ENCODE measurements around the gene OVOL3.

Gene OVOL3

DNA sequence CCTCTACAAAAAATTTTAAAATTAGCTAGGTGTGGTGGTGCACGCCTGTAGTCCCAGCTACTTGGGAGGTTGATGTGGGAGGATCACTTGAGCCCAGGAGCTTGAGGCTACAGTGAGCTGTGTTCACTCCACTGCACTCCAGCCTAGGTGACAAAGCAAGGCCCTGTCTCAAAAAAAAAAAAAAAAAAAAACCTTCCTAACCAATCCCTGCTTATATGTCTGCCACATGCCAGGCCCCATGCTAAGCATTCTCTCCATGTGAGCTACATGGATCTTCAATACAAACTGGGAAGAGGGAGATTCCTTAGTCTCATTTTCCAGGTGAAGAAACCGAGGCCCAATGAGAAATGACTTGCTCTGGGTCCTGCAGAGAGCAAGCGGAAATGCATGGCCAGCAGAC lies 2.3 kb upstream of the OVOL3 start:
- no peak overlapping the region for H3K27ac Mint-ChIP-seq
- H3K4me3 Mint-ChIP-seq, result no peak overlapping the region
- ATAC-seq (replicated peaks), result no peak
- no peaks in the 10 kb centered on the region for H3K27me3 Mint-ChIP-seq
- peaks cover 8 to 9% of the 10 kb centered on the region in 2 donors for H3K4me1 Mint-ChIP-seq (ENCODE audit: low read depth in 2 of 2)
- no peaks in the 10 kb centered on the region for H3K9me3 Mint-ChIP-seq
- peaks cover 24% of the 10 kb centered on the region for H3K36me3 Mint-ChIP-seq (ENCODE audit: insufficient read depth)
- no peak for DNase-seq

- no peaks in the 10 kb centered on the region for H3K9me3 Mint-ChIP-seq
Measured at GRCh38 chr19:36111200-36111539, 227 bp downstream of the OVOL3 start.

GRCh38 chr19:36112678-36113077 lies 1.7 kb downstream of the OVOL3 start:
- DNase-seq (no peak), ATAC-seq (replicated peaks) (no peak)
- Mint-ChIP-seq H3K4me1 (ENCODE audit: low read depth in 2 of 2) (peaks cover 29 to 34% of the 10 kb centered on the region in 2 donors), H3K4me3 (peak overlapping the region; percentile 89 to 94), H3K27ac (peak overlapping the region; percentile 76 to 99), H3K27me3 (no peaks in the 10 kb centered on the region), H3K9me3 (no peaks in the 10 kb centered on the region), H3K36me3 (ENCODE audit: insufficient read depth) (peaks cover 45% of the 10 kb centered on the region)

More at GRCh38 chr19:36111200-36111539, 227 bp downstream of the OVOL3 start:
- Mint-ChIP-seq H3K36me3 (ENCODE audit: insufficient read depth) (peaks cover 41% of the 10 kb centered on the region), H3K27ac (peak overlapping the region in 1 of 2 donors; percentile 44), H3K27me3 (no peaks in the 10 kb centered on the region), H3K4me3 (no peak overlapping the region), H3K4me1 (ENCODE audit: low read depth in 2 of 2) (peaks cover 20 to 28% of the 10 kb centered on the region in 2 donors)
- DNase-seq (no peak), ATAC-seq (replicated peaks) (no peak)

GRCh38 chr19:36113425-36113824 lies 2.5 kb downstream of the OVOL3 start:
- DNase-seq (no peak), ATAC-seq (replicated peaks) (no peak)
- Mint-ChIP-seq H3K36me3 (ENCODE audit: insufficient read depth) (peaks cover 49% of the 10 kb centered on the region), H3K9me3 (no peaks in the 10 kb centered on the region), H3K4me3 (peak overlapping the region; percentile 89 to 94), H3K27ac (peak overlapping the region; percentile 76 to 99), H3K27me3 (no peaks in the 10 kb centered on the region), H3K4me1 (ENCODE audit: low read depth in 2 of 2) (peaks cover 35 to 38% of the 10 kb centered on the region in 2 donors)

GRCh38 chr19:36113894-36114720 lies 3.2 kb downstream of the OVOL3 start:
- ATAC-seq (replicated peaks) (peak; percentile 1), DNase-seq (peak in 2 of 3 experiments; percentile 20 to 29)
- Mint-ChIP-seq H3K4me1 (ENCODE audit: low read depth in 2 of 2) (peaks cover 38 to 40% of the 10 kb centered on the region in 2 donors), H3K27ac (peak overlapping the region; percentile 96 to 99), H3K9me3 (no peaks in the 10 kb centered on the region), H3K27me3 (no peaks in the 10 kb centered on the region), H3K36me3 (ENCODE audit: insufficient read depth) (peaks cover 55% of the 10 kb centered on the region), H3K4me3 (peak overlapping the region; percentile 89 to 94)

- H3K9me3 Mint-ChIP-seq, result no peaks in the 10 kb centered on the region
- H3K36me3 Mint-ChIP-seq (ENCODE audit: insufficient read depth), result peaks cover 57% of the 10 kb centered on the region
- H3K27me3 Mint-ChIP-seq, result no peaks in the 10 kb centered on the region
- H3K4me1 Mint-ChIP-seq (ENCODE audit: low read depth in 2 of 2), result peaks cover 39 to 40% of the 10 kb centered on the region in 2 donors
- peak; percentile 80 for ATAC-seq (replicated peaks)
- H3K4me3 Mint-ChIP-seq, result peak within 1 kb of the TSS; percentile 89 to 94
- H3K27ac Mint-ChIP-seq, result peak within 1 kb of the TSS; percentile 96 to 99
- peak; percentile 96 to 98 (median 97) for DNase-seq
Measured at GRCh38 chr19:36114721-36115452, 3.9 kb downstream of the OVOL3 start, which contains the start of gene POLR2I. TSS of gene POLR2I (minus strand) at chr19:36114875. CDS start at chr19:36114856, 19 bp downstream.

- peaks cover 65% of the 10 kb centered on the region for H3K36me3 Mint-ChIP-seq (ENCODE audit: insufficient read depth)
- DNase-seq, result no peak
Measured at GRCh38 chr19:36115453-36116343, 4.8 kb downstream of the OVOL3 start, which contains the start of gene TBCB. TSS of gene TBCB (plus strand) at chr19:36115468. CDS start at chr19:36115561, 93 bp downstream.

GRCh38 chr19:36116344-36116637 lies 5.3 kb downstream of the OVOL3 start:
- peak overlapping the region; percentile 96 to 99 for H3K27ac Mint-ChIP-seq
- H3K36me3 Mint-ChIP-seq (ENCODE audit: insufficient read depth), result peaks cover 66% of the 10 kb centered on the region
- DNase-seq (no peak), ATAC-seq (replicated peaks) (no peak)
- H3K9me3 Mint-ChIP-seq, result no peaks in the 10 kb centered on the region
- no peaks in the 10 kb centered on the region for H3K27me3 Mint-ChIP-seq
- peaks cover 43 to 46% of the 10 kb centered on the region in 2 donors for H3K4me1 Mint-ChIP-seq (ENCODE audit: low read depth in 2 of 2)
- peak overlapping the region; percentile 89 to 94 for H3K4me3 Mint-ChIP-seq

More at GRCh38 chr19:36115453-36116343, 4.8 kb downstream of the OVOL3 start, which contains the start of gene TBCB:
- Mint-ChIP-seq H3K4me1 (ENCODE audit: low read depth in 2 of 2) (peaks cover 43 to 46% of the 10 kb centered on the region in 2 donors), H3K4me3 (peak within 1 kb of the TSS; percentile 89 to 94), H3K27me3 (no peaks in the 10 kb centered on the region), H3K9me3 (no peaks in the 10 kb centered on the region), H3K27ac (peak within 1 kb of the TSS; percentile 96 to 99)
- ATAC-seq (replicated peaks), result no peak

GRCh38 chr19:36120092-36120983 lies 9.4 kb downstream of the OVOL3 start:
- peaks cover 21 to 26% of the 10 kb centered on the region in 2 donors for H3K4me1 Mint-ChIP-seq (ENCODE audit: low read depth in 2 of 2)
- H3K9me3 Mint-ChIP-seq, result no peaks in the 10 kb centered on the region
- no peak for ATAC-seq (replicated peaks)
- H3K27ac Mint-ChIP-seq, result peak overlapping the region in 1 of 2 donors; percentile 72
- H3K4me3 Mint-ChIP-seq, result no peak overlapping the region
- peaks cover 60% of the 10 kb centered on the region for H3K36me3 Mint-ChIP-seq (ENCODE audit: insufficient read depth)
- no peaks in the 10 kb centered on the region for H3K27me3 Mint-ChIP-seq
- DNase-seq, result no peak

DNA sequence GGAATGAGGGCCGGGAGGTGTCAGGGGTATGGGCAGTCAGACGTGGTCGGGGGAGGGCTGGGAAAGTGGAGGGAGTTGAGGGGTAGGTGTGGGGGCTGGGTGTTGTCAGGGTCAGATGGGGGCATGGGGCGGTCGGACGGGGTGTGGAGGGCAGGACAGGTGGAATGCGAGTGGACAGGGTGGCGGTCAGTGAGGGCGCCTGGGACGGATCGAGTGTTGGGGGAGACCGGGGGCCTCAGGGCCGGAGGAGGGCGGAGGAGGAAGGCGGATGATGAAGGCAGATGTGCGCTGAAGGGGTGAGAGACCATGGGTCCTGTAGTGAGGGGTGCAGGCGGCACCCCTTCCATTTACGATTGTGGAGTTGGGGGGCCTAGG lies 10.0 kb downstream of the OVOL3 start:
- peaks cover 56% of the 10 kb centered on the region for H3K36me3 Mint-ChIP-seq (ENCODE audit: insufficient read depth)
- H3K9me3 Mint-ChIP-seq, result no peaks in the 10 kb centered on the region
- no peak overlapping the region for H3K4me3 Mint-ChIP-seq
- DNase-seq (no peak), ATAC-seq (replicated peaks) (no peak)
- peaks cover 20 to 25% of the 10 kb centered on the region in 2 donors for H3K4me1 Mint-ChIP-seq (ENCODE audit: low read depth in 2 of 2)
- peak overlapping the region in 1 of 2 donors; percentile 72 for H3K27ac Mint-ChIP-seq
- no peaks in the 10 kb centered on the region for H3K27me3 Mint-ChIP-seq

GRCh38 chr19:36121486-36122124 lies 10.7 kb downstream of the OVOL3 start:
- no peak for ATAC-seq (replicated peaks)
- H3K36me3 Mint-ChIP-seq (ENCODE audit: insufficient read depth), result peaks cover 55% of the 10 kb centered on the region
- no peak overlapping the region for H3K27ac Mint-ChIP-seq
- H3K27me3 Mint-ChIP-seq, result no peaks in the 10 kb centered on the region
- DNase-seq, result no peak
- H3K9me3 Mint-ChIP-seq, result no peaks in the 10 kb centered on the region
- H3K4me3 Mint-ChIP-seq, result no peak overlapping the region
- peaks cover 16 to 19% of the 10 kb centered on the region in 2 donors for H3K4me1 Mint-ChIP-seq (ENCODE audit: low read depth in 2 of 2)

DNA sequence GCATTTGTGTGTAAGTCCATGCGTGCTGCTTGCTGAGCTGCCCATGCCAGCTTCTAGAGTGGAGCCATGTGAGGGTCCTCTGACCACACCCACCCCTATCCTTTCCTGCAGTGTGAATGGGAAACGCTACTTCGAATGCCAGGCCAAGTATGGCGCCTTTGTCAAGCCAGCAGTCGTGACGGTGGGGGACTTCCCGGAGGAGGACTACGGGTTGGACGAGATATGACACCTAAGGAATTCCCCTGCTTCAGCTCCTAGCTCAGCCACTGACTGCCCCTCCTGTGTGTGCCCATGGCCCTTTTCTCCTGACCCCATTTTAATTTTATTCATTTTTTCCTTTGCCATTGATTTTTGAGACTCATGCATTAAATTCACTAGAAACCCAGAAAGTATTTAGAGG lies 14.6 kb downstream of the OVOL3 start:
- peaks cover 25% of the 10 kb centered on the region for H3K36me3 Mint-ChIP-seq (ENCODE audit: insufficient read depth)
- no peak for DNase-seq
- H3K27ac Mint-ChIP-seq, result no peak overlapping the region
- no peaks in the 10 kb centered on the region for H3K27me3 Mint-ChIP-seq
- peaks cover 8 to 11% of the 10 kb centered on the region in 2 donors for H3K4me1 Mint-ChIP-seq (ENCODE audit: low read depth in 2 of 2)
- no peak for ATAC-seq (replicated peaks)
- no peak overlapping the region for H3K4me3 Mint-ChIP-seq
- no peaks in the 10 kb centered on the region for H3K9me3 Mint-ChIP-seq

All from effector memory CD8-positive, alpha-beta T cell (primary cell).